ENCODE results near the gene STARD10.

Gene STARD10

DNA sequence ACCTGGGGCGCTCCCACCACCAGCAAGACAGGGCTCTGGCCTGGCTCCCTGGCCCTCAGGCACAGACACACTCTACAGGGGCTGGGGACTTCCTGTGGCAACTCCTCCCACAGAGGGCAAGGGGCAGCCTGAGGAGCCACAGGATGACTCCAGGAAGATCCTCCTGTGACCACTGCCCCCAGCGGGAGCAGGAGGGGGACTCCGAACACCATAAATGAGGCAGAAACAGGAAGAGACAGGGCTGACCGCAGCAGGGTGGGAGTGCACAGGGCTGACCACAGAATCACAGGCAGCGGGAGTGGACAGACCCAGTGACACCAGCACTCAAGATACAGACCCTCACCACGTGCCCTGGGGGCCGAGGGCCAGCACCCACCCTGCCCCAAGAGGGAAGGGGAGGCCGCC, 52.4 kb downstream of the STARD10 start:
- no peaks in the 10 kb centered on the region for H3K27me3 ChIP-seq (ENCODE audit: control insufficient read depth in 1 of 2, insufficient read depth in 2 of 2, low read length in 2 of 2)
- no peak overlapping the region for H3K4me3 ChIP-seq (ENCODE audit: low read length in 2 of 2)
- H3K9me3 ChIP-seq (ENCODE audit: control insufficient read depth in 2 of 2, low read length in 2 of 2), result no peaks in the 10 kb centered on the region
- no peak overlapping the region for H3K27ac ChIP-seq (ENCODE audit: low read length)
- no peak overlapping the region for H3K9ac ChIP-seq (ENCODE audit: low read length in 2 of 2)
- H3K36me3 ChIP-seq (ENCODE audit: control insufficient read depth in 2 of 2, insufficient read depth in 2 of 2, low read length in 2 of 2), result no peaks in the 10 kb centered on the region
- H3K4me1 ChIP-seq (ENCODE audit: control insufficient read depth, insufficient read depth, low read length), result peaks cover 30% of the 10 kb centered on the region

DNA sequence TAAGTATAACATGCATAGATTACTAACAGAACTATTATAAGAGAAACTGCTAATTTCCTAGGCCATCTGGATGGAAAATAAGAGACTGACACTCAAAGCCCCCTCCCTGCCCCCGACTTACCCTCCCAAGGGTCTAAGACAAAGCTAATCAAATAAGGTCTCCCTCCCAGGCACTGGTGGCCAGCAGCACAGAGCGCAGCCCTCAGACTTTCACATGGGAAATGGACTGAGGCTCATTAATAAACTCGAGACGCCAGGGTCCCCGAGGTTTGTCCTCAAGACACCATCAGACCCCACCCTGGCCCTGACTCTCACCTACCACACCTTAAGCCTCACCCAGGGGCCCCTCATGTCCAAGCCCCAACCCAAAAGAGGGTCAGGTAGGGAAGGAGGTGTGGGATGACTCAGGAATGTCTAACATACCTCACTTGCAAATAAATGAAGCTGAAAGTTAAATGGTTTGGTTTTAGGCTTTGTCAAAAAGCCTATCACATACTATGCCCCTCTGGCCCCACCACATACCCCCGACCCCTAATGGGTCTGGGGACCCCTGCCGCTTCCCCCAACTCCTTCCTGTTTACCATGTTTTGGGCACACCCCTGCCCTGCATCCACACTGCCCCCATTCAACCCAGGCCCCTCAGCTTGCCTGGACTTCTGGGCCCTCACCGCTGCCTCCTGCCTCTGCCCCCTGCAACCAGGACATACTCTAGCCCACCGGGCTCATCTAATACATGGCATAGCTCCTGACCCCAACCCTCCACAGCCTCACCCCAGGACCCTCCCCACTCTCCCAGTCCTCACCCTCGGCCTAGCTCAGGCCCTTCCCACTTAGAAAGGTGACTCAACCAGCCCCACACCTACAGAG, 53.1 kb downstream of the STARD10 start:
- Histone ChIP-seq H3K4me3 (ENCODE audit: low read length in 2 of 2) (no peak overlapping the region), H3K27ac (ENCODE audit: low read length) (no peak overlapping the region), H3K9ac (ENCODE audit: low read length in 2 of 2) (no peak overlapping the region), H3K27me3 (ENCODE audit: control insufficient read depth in 1 of 2, insufficient read depth in 2 of 2, low read length in 2 of 2) (no peaks in the 10 kb centered on the region), H3K36me3 (ENCODE audit: control insufficient read depth in 2 of 2, insufficient read depth in 2 of 2, low read length in 2 of 2) (no peaks in the 10 kb centered on the region), H3K4me1 (ENCODE audit: control insufficient read depth, insufficient read depth, low read length) (peaks cover 32% of the 10 kb centered on the region), H3K9me3 (ENCODE audit: control insufficient read depth in 2 of 2, low read length in 2 of 2) (no peaks in the 10 kb centered on the region)

DNA sequence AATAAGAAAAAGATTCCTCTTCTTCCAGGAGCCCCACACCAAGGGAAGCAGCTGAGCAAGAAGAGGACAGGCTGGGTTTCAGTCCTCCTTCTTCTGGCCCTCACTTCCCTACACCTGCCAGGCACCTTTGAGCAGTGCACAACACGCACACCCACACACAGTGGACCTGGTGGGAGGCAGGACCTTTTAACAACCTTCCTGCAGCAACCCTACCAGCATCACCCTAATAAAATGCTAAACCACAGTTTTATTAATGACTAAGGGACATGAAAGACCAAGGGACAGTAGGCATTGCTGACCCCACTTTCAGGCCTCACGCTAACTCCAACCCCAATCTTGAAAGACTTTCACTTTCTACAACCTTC, 53.8 kb downstream of the STARD10 start:
- no peaks in the 10 kb centered on the region for H3K27me3 ChIP-seq (ENCODE audit: control insufficient read depth in 1 of 2, insufficient read depth in 2 of 2, low read length in 2 of 2)
- H3K4me3 ChIP-seq (ENCODE audit: low read length in 2 of 2), result no peak overlapping the region
- no peaks in the 10 kb centered on the region for H3K9me3 ChIP-seq (ENCODE audit: control insufficient read depth in 2 of 2, low read length in 2 of 2)
- H3K4me1 ChIP-seq (ENCODE audit: control insufficient read depth, insufficient read depth, low read length), result peaks cover 34% of the 10 kb centered on the region
- no peak overlapping the region for H3K9ac ChIP-seq (ENCODE audit: low read length in 2 of 2)
- no peak overlapping the region for H3K27ac ChIP-seq (ENCODE audit: low read length)
- no peaks in the 10 kb centered on the region for H3K36me3 ChIP-seq (ENCODE audit: control insufficient read depth in 2 of 2, insufficient read depth in 2 of 2, low read length in 2 of 2)

DNA sequence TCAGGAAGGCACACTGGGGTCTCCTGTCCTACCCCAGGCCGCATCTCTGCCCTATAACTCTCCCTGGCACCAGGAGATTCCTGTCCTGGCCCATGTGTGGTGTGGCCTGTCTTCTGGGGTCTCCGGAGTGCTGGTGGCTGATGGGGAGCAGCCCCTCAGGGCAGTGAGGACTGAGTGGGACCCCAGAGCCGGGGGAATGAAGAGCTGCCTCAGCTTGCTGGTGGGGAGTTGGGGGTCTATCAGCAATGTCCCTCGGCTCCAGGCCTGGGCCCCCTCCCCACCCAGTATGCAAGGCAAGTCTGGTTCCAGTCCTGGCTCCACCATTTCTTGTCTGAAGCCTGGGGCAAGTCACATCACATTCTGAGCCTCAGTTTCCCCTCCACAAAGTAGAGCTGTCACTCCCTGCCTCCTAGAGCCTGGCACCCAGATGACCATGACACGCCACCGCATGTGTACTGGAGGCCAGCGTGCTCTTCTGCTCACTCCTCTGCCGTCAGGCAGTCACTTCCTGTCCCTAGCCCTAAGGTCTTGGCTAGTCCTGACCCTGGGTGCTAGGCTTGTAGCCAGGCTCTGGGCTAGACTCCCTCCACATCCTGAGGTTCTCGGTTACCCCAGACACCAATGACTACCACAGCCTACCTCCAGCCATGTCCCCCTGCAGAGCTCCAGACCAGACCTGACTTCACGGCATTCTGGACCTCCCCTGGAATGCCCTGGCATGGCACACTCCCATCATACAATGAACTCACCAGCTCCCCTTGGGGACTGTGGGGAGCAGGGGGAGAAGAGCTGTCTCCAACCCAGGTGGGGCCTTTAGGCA, 54.4 kb downstream of the STARD10 start:
- Histone ChIP-seq H3K4me1 (ENCODE audit: control insufficient read depth, insufficient read depth, low read length) (peaks cover 34% of the 10 kb centered on the region), H3K36me3 (ENCODE audit: control insufficient read depth in 2 of 2, insufficient read depth in 2 of 2, low read length in 2 of 2) (no peaks in the 10 kb centered on the region), H3K27me3 (ENCODE audit: control insufficient read depth in 1 of 2, insufficient read depth in 2 of 2, low read length in 2 of 2) (no peaks in the 10 kb centered on the region), H3K9ac (ENCODE audit: low read length in 2 of 2) (no peak overlapping the region), H3K27ac (ENCODE audit: low read length) (no peak overlapping the region), H3K4me3 (ENCODE audit: low read length in 2 of 2) (no peak overlapping the region), H3K9me3 (ENCODE audit: control insufficient read depth in 2 of 2, low read length in 2 of 2) (no peaks in the 10 kb centered on the region)

DNA sequence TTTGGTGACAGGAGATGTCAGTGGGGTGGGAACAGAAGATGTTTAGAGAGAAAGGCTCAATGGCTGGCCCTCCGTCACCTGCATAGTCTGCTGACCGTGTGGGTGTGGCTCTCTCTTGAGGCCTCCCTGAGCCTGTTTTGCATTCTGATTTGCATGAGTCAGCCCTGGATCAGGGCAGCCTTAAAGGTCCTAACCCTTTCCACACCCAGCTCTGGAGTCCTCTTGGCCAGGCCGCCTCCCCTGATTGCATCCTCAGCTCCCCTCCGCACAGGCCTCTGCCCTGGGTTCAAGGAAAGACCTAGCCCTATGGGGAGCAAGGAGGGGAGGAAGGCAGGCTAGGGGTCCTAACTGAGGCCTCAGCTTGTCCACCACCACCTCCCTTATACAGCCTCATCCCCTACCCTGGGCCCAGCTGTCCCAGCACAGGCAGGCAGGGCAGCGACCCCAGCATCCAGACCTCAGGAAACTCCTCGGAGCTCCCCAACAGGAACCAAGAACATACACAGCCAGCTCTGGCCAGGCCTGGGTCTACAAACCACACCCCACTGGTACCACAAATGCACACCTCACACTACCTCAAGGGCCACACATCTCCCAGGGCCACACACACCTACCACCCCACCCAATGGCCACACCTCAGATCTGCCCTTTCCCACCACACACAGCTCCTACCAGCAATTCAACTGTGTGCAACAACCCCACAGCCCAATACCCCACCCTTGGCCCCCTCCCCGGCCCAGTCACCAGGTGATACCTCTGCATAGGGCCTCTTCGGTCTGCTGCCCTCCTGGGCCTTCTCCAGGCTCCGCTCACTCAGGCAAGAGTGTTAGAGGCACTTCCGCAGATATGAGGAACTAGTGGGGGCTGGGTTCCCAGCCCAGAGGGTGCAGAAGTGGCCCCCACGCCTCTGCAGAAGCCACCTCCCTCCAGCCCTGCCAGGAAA, 55.4 kb downstream of the STARD10 start:
- Histone ChIP-seq H3K9me3 (ENCODE audit: control insufficient read depth in 2 of 2, low read length in 2 of 2) (no peaks in the 10 kb centered on the region), H3K27me3 (ENCODE audit: control insufficient read depth in 1 of 2, insufficient read depth in 2 of 2, low read length in 2 of 2) (no peaks in the 10 kb centered on the region), H3K27ac (ENCODE audit: low read length) (peak overlapping the region; percentile 41), H3K9ac (ENCODE audit: low read length in 2 of 2) (peak overlapping the region in 1 of 2 donors; percentile 19), H3K4me1 (ENCODE audit: control insufficient read depth, insufficient read depth, low read length) (peaks cover 34% of the 10 kb centered on the region), H3K4me3 (ENCODE audit: low read length in 2 of 2) (no peak overlapping the region), H3K36me3 (ENCODE audit: control insufficient read depth in 2 of 2, insufficient read depth in 2 of 2, low read length in 2 of 2) (no peaks in the 10 kb centered on the region)

GRCh38 chr11:72737336-72737735, 56.5 kb downstream of the STARD10 start:
- Histone ChIP-seq H3K4me3 (ENCODE audit: low read length in 2 of 2) (no peak overlapping the region), H3K27me3 (ENCODE audit: control insufficient read depth in 1 of 2, insufficient read depth in 2 of 2, low read length in 2 of 2) (no peaks in the 10 kb centered on the region), H3K9me3 (ENCODE audit: control insufficient read depth in 2 of 2, low read length in 2 of 2) (no peaks in the 10 kb centered on the region), H3K36me3 (ENCODE audit: control insufficient read depth in 2 of 2, insufficient read depth in 2 of 2, low read length in 2 of 2) (no peaks in the 10 kb centered on the region), H3K27ac (ENCODE audit: low read length) (peak overlapping the region; percentile 24), H3K4me1 (ENCODE audit: control insufficient read depth, insufficient read depth, low read length) (peaks cover 37% of the 10 kb centered on the region), H3K9ac (ENCODE audit: low read length in 2 of 2) (no peak overlapping the region)

- H3K27ac ChIP-seq (ENCODE audit: low read length), result peak overlapping the region; percentile 11
- H3K27me3 ChIP-seq (ENCODE audit: control insufficient read depth in 1 of 2, insufficient read depth in 2 of 2, low read length in 2 of 2), result no peaks in the 10 kb centered on the region
- no peaks in the 10 kb centered on the region for H3K9me3 ChIP-seq (ENCODE audit: control insufficient read depth in 2 of 2, low read length in 2 of 2)
- peaks cover 36% of the 10 kb centered on the region for H3K4me1 ChIP-seq (ENCODE audit: control insufficient read depth, insufficient read depth, low read length)
- H3K9ac ChIP-seq (ENCODE audit: low read length in 2 of 2), result no peak overlapping the region
- H3K36me3 ChIP-seq (ENCODE audit: control insufficient read depth in 2 of 2, insufficient read depth in 2 of 2, low read length in 2 of 2), result no peaks in the 10 kb centered on the region
- H3K4me3 ChIP-seq (ENCODE audit: low read length in 2 of 2), result no peak overlapping the region
Measured at GRCh38 chr11:72736452-72737069, 57.3 kb downstream of the STARD10 start.

GRCh38 chr11:72735495-72736027, 58.3 kb downstream of the STARD10 start:
- H3K9ac ChIP-seq (ENCODE audit: low read length in 2 of 2), result no peak overlapping the region
- no peaks in the 10 kb centered on the region for H3K36me3 ChIP-seq (ENCODE audit: control insufficient read depth in 2 of 2, insufficient read depth in 2 of 2, low read length in 2 of 2)
- no peak overlapping the region for H3K4me3 ChIP-seq (ENCODE audit: low read length in 2 of 2)
- H3K27me3 ChIP-seq (ENCODE audit: control insufficient read depth in 1 of 2, insufficient read depth in 2 of 2, low read length in 2 of 2), result no peaks in the 10 kb centered on the region
- peaks cover 36% of the 10 kb centered on the region for H3K4me1 ChIP-seq (ENCODE audit: control insufficient read depth, insufficient read depth, low read length)
- H3K9me3 ChIP-seq (ENCODE audit: control insufficient read depth in 2 of 2, low read length in 2 of 2), result no peaks in the 10 kb centered on the region
- H3K27ac ChIP-seq (ENCODE audit: low read length), result no peak overlapping the region

GRCh38 chr11:72732329-72732728, 61.5 kb downstream of the STARD10 start:
- H3K27ac ChIP-seq (ENCODE audit: low read length), result no peak overlapping the region
- no peak overlapping the region for H3K4me3 ChIP-seq (ENCODE audit: low read length in 2 of 2)
- H3K9me3 ChIP-seq (ENCODE audit: control insufficient read depth in 2 of 2, low read length in 2 of 2), result no peaks in the 10 kb centered on the region

GRCh38 chr11:72730737-72731136, 63.1 kb downstream of the STARD10 start:
- Histone ChIP-seq H3K4me3 (ENCODE audit: low read length in 2 of 2) (no peak overlapping the region), H3K4me1 (ENCODE audit: control insufficient read depth, insufficient read depth, low read length) (peaks cover 12% of the 10 kb centered on the region), H3K36me3 (ENCODE audit: control insufficient read depth in 2 of 2, insufficient read depth in 2 of 2, low read length in 2 of 2) (no peaks in the 10 kb centered on the region), H3K9ac (ENCODE audit: low read length in 2 of 2) (no peak overlapping the region), H3K9me3 (ENCODE audit: control insufficient read depth in 2 of 2, low read length in 2 of 2) (no peaks in the 10 kb centered on the region), H3K27ac (ENCODE audit: low read length) (no peak overlapping the region), H3K27me3 (ENCODE audit: control insufficient read depth in 1 of 2, insufficient read depth in 2 of 2, low read length in 2 of 2) (no peaks in the 10 kb centered on the region)

More at GRCh38 chr11:72732329-72732728, 61.5 kb downstream of the STARD10 start:
- H3K4me1 ChIP-seq (ENCODE audit: control insufficient read depth, insufficient read depth, low read length), result peaks cover 23% of the 10 kb centered on the region
- H3K27me3 ChIP-seq (ENCODE audit: control insufficient read depth in 1 of 2, insufficient read depth in 2 of 2, low read length in 2 of 2), result no peaks in the 10 kb centered on the region
- no peak overlapping the region for H3K9ac ChIP-seq (ENCODE audit: low read length in 2 of 2)
- H3K36me3 ChIP-seq (ENCODE audit: control insufficient read depth in 2 of 2, insufficient read depth in 2 of 2, low read length in 2 of 2), result no peaks in the 10 kb centered on the region
